Neural cell (in vitro differentiated cells): ENCODE data around the gene BTBD17. TPM values are rescaled to one million over a fixed set of nuclear protein-coding genes. Genes with fewer than 3 reads are reported as not detected.

Experiments used
- H2AFZ ChIP-seq: fragments of 200-600, 300-800 bp; sonication (generic), shearing (Covaris generic); 2 replicates; pipeline ENCODE4 v1.6.0; 2014; ENCODE audit warnings: low read depth, mild to moderate bottlenecking, antibody characterized with exemption, low read length, moderate library complexity
- H3F3A ChIP-seq: fragments of 200-600 bp; shearing (Covaris generic); 2 replicates; pipeline ENCODE4 v1.6.1; 2016; ENCODE audit warnings: mild to moderate bottlenecking, moderate library complexity, mixed read lengths, antibody characterized with exemption, low read length; ENCODE audit not compliant: insufficient read depth, poor library complexity, severe bottlenecking
- H3K27ac ChIP-seq: fragments of 200-600, 300-800 bp; sonication (generic), shearing (Covaris generic); 2 replicates; pipeline ENCODE4 v1.5.1; 2014; ENCODE audit warnings: mild to moderate bottlenecking, low read length, moderate library complexity
- H3K27me3 ChIP-seq: fragments of 300-800, 200-600 bp; sonication (generic), shearing (Covaris generic); 2 replicates; pipeline ENCODE4 v1.6.0; 2014; ENCODE audit warnings: mild to moderate bottlenecking, low read depth, low read length, moderate library complexity; ENCODE audit not compliant: insufficient read depth
- H3K36me3 ChIP-seq: fragments of 300-800, 200-600 bp; sonication (generic), shearing (Covaris generic); 2 replicates; pipeline ENCODE4 v1.5.1; 2014; ENCODE audit warnings: mild to moderate bottlenecking, antibody characterized with exemption, low read length, moderate library complexity; ENCODE audit not compliant: insufficient read depth
- H3K4me2 ChIP-seq: fragments of 300-800, 200-600 bp; sonication (generic), shearing (Covaris generic); 2 replicates; pipeline ENCODE4 v1.6.0; 2014; ENCODE audit warnings: mild to moderate bottlenecking, low read length
- H3K4me3 ChIP-seq: fragments of 300-800, 200-600 bp; sonication (generic), shearing (Covaris generic); 2 replicates; pipeline ENCODE4 v1.5.1; 2014; ENCODE audit warnings: mild to moderate bottlenecking, low read length, moderate library complexity
- H3K79me2 ChIP-seq: fragments of 200-600 bp; shearing (Covaris generic); replicated peaks from 2 replicates; pipeline ENCODE4 v1.6.0; 2014; ENCODE audit warnings: mild to moderate bottlenecking, low read length, moderate library complexity; ENCODE audit not compliant: insufficient read depth
- H3K9ac ChIP-seq: fragments of 300-800, 200-600 bp; sonication (generic), shearing (Covaris generic); 2 replicates; pipeline ENCODE4 v1.6.1; 2016; ENCODE audit warnings: mild to moderate bottlenecking, low read length, mixed read lengths
- H3K9me2 ChIP-seq: fragments of 200-600 bp; shearing (Covaris generic); 2 replicates; pipeline ENCODE4 v1.6.1; 2016; ENCODE audit warnings: mild to moderate bottlenecking, low read length, mixed read lengths; ENCODE audit not compliant: insufficient read depth
- H3K9me3 ChIP-seq: fragments of 200-600, 300-800 bp; sonication (generic), shearing (Covaris generic); 2 replicates; pipeline ENCODE4 v1.6.1; 2016; ENCODE audit warnings: mild to moderate bottlenecking, mixed run types, low read length, moderate library complexity, mixed read lengths
- H4K20me1 ChIP-seq: fragments of 200-600 bp; shearing (Covaris generic); 2 replicates; pipeline ENCODE4 v1.6.1; 2016; ENCODE audit warnings: mild to moderate bottlenecking, mixed run types; ENCODE audit not compliant: insufficient read depth
- CTCF ChIP-seq: fragments of 450-650 bp; IDR thresholded peaks from 2 replicates; pipeline ENCODE4 v1.5.1; 2014; ENCODE audit warnings: antibody characterized with exemption, mild to moderate bottlenecking, moderate library complexity; ENCODE audit not compliant: poor library complexity, severe bottlenecking
- EP300 ChIP-seq: fragments of 450-650 bp; conservative IDR thresholded peaks from 2 replicates; pipeline ENCODE4 v1.6.1; 2014; ENCODE audit warnings: antibody characterized with exemption, mild to moderate bottlenecking, moderate library complexity; ENCODE audit not compliant: poor library complexity, severe bottlenecking
- EZH2 ChIP-seq: fragments of 200-600, 300-800 bp; shearing (Covaris generic), sonication (generic); IDR thresholded peaks from 2 replicates; pipeline ENCODE4 v1.6.1; 2014; ENCODE audit warnings: antibody characterized with exemption, low read length, borderline replicate concordance, mild to moderate bottlenecking; ENCODE audit not compliant: insufficient read depth, poor library complexity, severe bottlenecking
- MXI1 ChIP-seq: fragments of 450-650 bp; conservative IDR thresholded peaks from 2 replicates; pipeline ENCODE4 v1.6.1; 2014; ENCODE audit warnings: antibody characterized with exemption, mild to moderate bottlenecking; ENCODE audit not compliant: poor library complexity, severe bottlenecking
- POLR2AphosphoS5 ChIP-seq: IDR thresholded peaks from 2 replicates; pipeline ENCODE4 v1.6.1; 2012
- RAD21 ChIP-seq: fragments of 450-650 bp; conservative IDR thresholded peaks from 2 replicates; pipeline ENCODE4 v1.6.1; 2014; ENCODE audit warnings: antibody characterized with exemption, mild to moderate bottlenecking, moderate library complexity
- REST ChIP-seq: IDR thresholded peaks from 2 replicates; pipeline ENCODE4 v1.6.1; 2012; ENCODE audit warnings: borderline replicate concordance
- SMC3 ChIP-seq: fragments of 450-650 bp; conservative IDR thresholded peaks from 2 replicates; pipeline ENCODE4 v1.6.1; 2014; ENCODE audit warnings: antibody characterized with exemption, mild to moderate bottlenecking, moderate library complexity; ENCODE audit not compliant: poor library complexity
- TAF1 ChIP-seq: IDR thresholded peaks from 2 replicates; pipeline ENCODE4 v1.6.1; 2012; ENCODE audit warnings: low read depth
- polyA plus RNA-seq: library from polyadenylated mRNA; depleted of rRNA; stranded (reverse); fragments of >200 nt; gene quantifications from 2 replicates; pipeline ENCODE4 v1.2.3, GENCODE V29; 2014

Gene BTBD17
- polyA plus RNA-seq, 1 donor from 2014 or later: 5.3 TPM

- Histone ChIP-seq H4K20me1 (no peaks in the 10 kb centered on the region), H2AFZ (peak overlapping the region; percentile 32), H3K9me2 (no peaks in the 10 kb centered on the region), H3F3A (no peaks in the 10 kb centered on the region), H3K4me3 (peak overlapping the region; percentile 52), H3K9me3 (no peaks in the 10 kb centered on the region), H3K36me3 (no peaks in the 10 kb centered on the region), H3K27ac (no peak overlapping the region), H3K27me3 (no peaks in the 10 kb centered on the region), H3K9ac (peak overlapping the region; percentile 51), H3K79me2 (no peaks in the 10 kb centered on the region), H3K4me2 (no peak overlapping the region)
- no peak for TF ChIP-seq MXI1
- no peak for TF ChIP-seq TAF1
- peak; percentile 5 for TF ChIP-seq REST
These were observed 369 bp upstream of the BTBD17 start for GRCh38 chr17:74362069-74362405.

GRCh38 chr17:74360899-74361229, 804 bp downstream of the BTBD17 start:
- Histone ChIP-seq H3K27me3 (no peaks in the 10 kb centered on the region), H4K20me1 (no peaks in the 10 kb centered on the region), H3K27ac (peak overlapping the region; percentile 20), H3K9ac (peak overlapping the region; percentile 51), H3K36me3 (no peaks in the 10 kb centered on the region), H3K4me3 (peak overlapping the region; percentile 52), H2AFZ (peak overlapping the region; percentile 32), H3F3A (no peaks in the 10 kb centered on the region), H3K4me2 (no peak overlapping the region), H3K79me2 (no peaks in the 10 kb centered on the region), H3K9me2 (no peaks in the 10 kb centered on the region), H3K9me3 (no peaks in the 10 kb centered on the region)
- TF ChIP-seq TAF1 (no peak), SMC3 (no peak), CTCF (no peak), EZH2 (no peak), MXI1 (no peak), RAD21 (no peak), EP300 (no peak), REST (no peak), POLR2AphosphoS5 (no peak)
